Airway epithelial cell (primary cell): ENCODE results near the gene ZFAND2B. TPM values are rescaled to one million over a fixed set of nuclear protein-coding genes. Genes with fewer than 3 reads are reported as not detected.

Experiments
- total RNA-seq: library from RNA; depleted of rRNA; stranded (reverse); fragments of >200 nt; gene quantifications from 2 replicates; pipeline ENCODE4 v1.2.3, GENCODE V29; 2015

The ZFAND2B gene
- total RNA-seq, 1 donor from 2014 or later = 23.5 TPM

Other genes starting within 250 kb of the ZFAND2B start
- not detected in 2 replicates for gene CDK5R2, start 247.1 kb upstream of the ZFAND2B start, total RNA-seq
- not detected in 2 replicates for gene FEV, start 221.6 kb upstream of the ZFAND2B start, total RNA-seq
- not detected in 2 replicates for gene CRYBA2, start 213.4 kb upstream of the ZFAND2B start, total RNA-seq
- gene CFAP65, start 165.3 kb upstream of the ZFAND2B start, total RNA-seq = not detected in 2 replicates
- gene IHH, start 145.9 kb upstream of the ZFAND2B start, total RNA-seq = not detected in 2 replicates
- 12.4 and 12.6 TPM in 2 replicates for gene NHEJ1, start 46.0 kb upstream of the ZFAND2B start, total RNA-seq
- gene SLC23A3, start 36.8 kb upstream of the ZFAND2B start, total RNA-seq = 0.21 and 0.28 TPM in 2 replicates
- gene CNPPD1, start 29.9 kb upstream of the ZFAND2B start, total RNA-seq = 42.9 and 50.6 TPM in 2 replicates
- gene RETREG2, start 28.5 kb upstream of the ZFAND2B start, total RNA-seq = 34.1 and 43.3 TPM in 2 replicates
- 23.6 and 25.6 TPM in 2 replicates for gene ABCB6, start 12.2 kb downstream of the ZFAND2B start, total RNA-seq
- gene ATG9A, start 22.9 kb downstream of the ZFAND2B start, total RNA-seq = 38.8 and 51.2 TPM in 2 replicates
- gene ANKZF1, start 23.0 kb downstream of the ZFAND2B start, total RNA-seq = 22.5 and 24.5 TPM in 2 replicates
- gene GLB1L, start 38.7 kb downstream of the ZFAND2B start, total RNA-seq = 5.9 and 7.4 TPM in 2 replicates
- gene STK16, start 38.7 kb downstream of the ZFAND2B start, total RNA-seq = 9.9 and 10.2 TPM in 2 replicates
- gene TUBA4B, start 46.5 kb downstream of the ZFAND2B start, total RNA-seq = not detected in 2 replicates
- 330 and 647 TPM in 2 replicates for gene TUBA4A, start 47.1 kb downstream of the ZFAND2B start, total RNA-seq
- 42.6 and 50.6 TPM in 2 replicates for gene DNAJB2, start 72.6 kb downstream of the ZFAND2B start, total RNA-seq
- 0.49 TPM in 1 of 2 replicates, not detected in the other for gene PTPRN, start 102.6 kb downstream of the ZFAND2B start, total RNA-seq
- not detected in 2 replicates for gene RESP18, start 126.0 kb downstream of the ZFAND2B start, total RNA-seq
- gene DNPEP, start 181.1 kb downstream of the ZFAND2B start, total RNA-seq = 35.7 and 41.8 TPM in 2 replicates
- not detected in 2 replicates for gene DES, start 211.6 kb downstream of the ZFAND2B start, total RNA-seq
- gene SPEG, start 228.1 kb downstream of the ZFAND2B start, total RNA-seq = 7.5 and 9.0 TPM in 2 replicates